HK-2 (cell line): ENCODE results near the gene PCCB.

Experiments
- DNase-seq: peaks from one replicate; pipeline ENCODE4 v3.0.0-alpha.2; 2018; ENCODE audit not compliant: unreplicated experiment

Gene PCCB

GRCh38 chr3:136250059-136250902 lies at the start of gene PCCB:
Gene PCCB, plus strand, starts transcription at chr3:136250340. Its CDS starts 36 bp downstream, at chr3:136250376.
- peak; percentile 97 for DNase-seq

GRCh38 chr3:136207489-136208115 lies 42.5 kb upstream of the PCCB start:
- no peak for DNase-seq

GRCh38 chr3:136209921-136210320 lies 40.2 kb upstream of the PCCB start:
- no peak for DNase-seq

- DNase-seq = no peak
Observed at GRCh38 chr3:136211547-136211946, 38.6 kb upstream of the PCCB start.

- DNase-seq = peak; percentile 27
Observed at GRCh38 chr3:136222746-136223145, 27.4 kb upstream of the PCCB start.

- DNase-seq = no peak
Observed at GRCh38 chr3:136232413-136232812, 17.7 kb upstream of the PCCB start.

- DNase-seq = no peak
Observed at GRCh38 chr3:136235545-136235944, 14.6 kb upstream of the PCCB start.

GRCh38 chr3:136236109-136236508 lies 14.0 kb upstream of the PCCB start:
- no peak for DNase-seq

- no peak for DNase-seq
Observed at GRCh38 chr3:136237103-136237502, 13.0 kb upstream of the PCCB start.

- no peak for DNase-seq
Observed at GRCh38 chr3:136237961-136238649, 12.0 kb upstream of the PCCB start.

GRCh38 chr3:136239094-136239493 lies 11.0 kb upstream of the PCCB start:
- no peak for DNase-seq

GRCh38 chr3:136245691-136246090 lies 4.4 kb upstream of the PCCB start:
- no peak for DNase-seq

- DNase-seq = no peak
Observed at GRCh38 chr3:136247436-136247835, 2.7 kb upstream of the PCCB start.

GRCh38 chr3:136247855-136248590 lies 2.1 kb upstream of the PCCB start:
- DNase-seq = no peak

- DNase-seq = no peak
Observed at GRCh38 chr3:136249091-136249490, 1.0 kb upstream of the PCCB start.

- DNase-seq = peak; percentile 19
Observed at GRCh38 chr3:136249593-136249992, 547 bp upstream of the PCCB start.

- DNase-seq = peak; percentile 75
Observed at GRCh38 chr3:136250903-136251460, 842 bp downstream of the PCCB start.

- DNase-seq = no peak
Observed at GRCh38 chr3:136251511-136251910, 1.4 kb downstream of the PCCB start.

GRCh38 chr3:136255672-136256406 lies 5.7 kb downstream of the PCCB start:
- no peak for DNase-seq

GRCh38 chr3:136258199-136258598 lies 8.1 kb downstream of the PCCB start:
- no peak for DNase-seq

GRCh38 chr3:136261826-136262225 lies 11.7 kb downstream of the PCCB start:
- DNase-seq = no peak
